RWPE2 (cell line): ENCODE results near the gene FCHSD2.

ENCODE experiments used
- ATAC-seq: fragments of 200-7000 bp; cut with Tn5 transposase; 3 replicates; pipeline ENCODE4 v1.9.1; 2021; ENCODE audit warnings: low read depth
- DNase-seq: peaks from one replicate; pipeline ENCODE4 v3.0.0-alpha.2; 2020; ENCODE audit warnings: low spot score
- H3K27ac ChIP-seq: fragments of 450-650 bp; 2 replicates; pipeline ENCODE4 v1.5.1; 2017; ENCODE audit warnings: mild to moderate bottlenecking; ENCODE audit not compliant: poor library complexity, severe bottlenecking
- H3K27me3 ChIP-seq: fragments of 250-450 bp; sonication (Bioruptor Pico); 2 replicates; pipeline ENCODE4 v1.5.1; 2021; ENCODE audit warnings: mild to moderate bottlenecking, moderate library complexity; ENCODE audit not compliant: insufficient read depth, poor library complexity, severe bottlenecking
- H3K36me3 ChIP-seq: fragments of 250-450 bp; sonication (Bioruptor Pico); 2 replicates; pipeline ENCODE4 v1.5.1; 2020; ENCODE audit warnings: low read depth, mild to moderate bottlenecking, moderate library complexity
- H3K4me1 ChIP-seq: fragments of 250-450 bp; sonication (Bioruptor Pico); 2 replicates; pipeline ENCODE4 v1.5.1; 2021; ENCODE audit warnings: mild to moderate bottlenecking, moderate library complexity; ENCODE audit not compliant: insufficient read depth, poor library complexity, severe bottlenecking
- H3K4me3 ChIP-seq: fragments of 250-450 bp; sonication (Bioruptor Pico); 2 replicates; pipeline ENCODE4 v1.5.1; 2021; ENCODE audit warnings: mild to moderate bottlenecking, moderate library complexity; ENCODE audit not compliant: severe bottlenecking
- H3K9me3 ChIP-seq: fragments of 250-450 bp; sonication (Bioruptor Pico); 2 replicates; pipeline ENCODE4 v1.5.1; 2021; ENCODE audit warnings: mild to moderate bottlenecking, moderate library complexity; ENCODE audit not compliant: severe bottlenecking
- TF ChIP-seq, protein P1 (sequence below): fragments of 450-650 bp; IDR thresholded peaks from one replicate; pipeline ENCODE4 v1.5.1; 2017; ENCODE audit warnings: mild to moderate bottlenecking, moderate library complexity; ENCODE audit not compliant: poor library complexity, severe bottlenecking

Gene FCHSD2

DNA sequence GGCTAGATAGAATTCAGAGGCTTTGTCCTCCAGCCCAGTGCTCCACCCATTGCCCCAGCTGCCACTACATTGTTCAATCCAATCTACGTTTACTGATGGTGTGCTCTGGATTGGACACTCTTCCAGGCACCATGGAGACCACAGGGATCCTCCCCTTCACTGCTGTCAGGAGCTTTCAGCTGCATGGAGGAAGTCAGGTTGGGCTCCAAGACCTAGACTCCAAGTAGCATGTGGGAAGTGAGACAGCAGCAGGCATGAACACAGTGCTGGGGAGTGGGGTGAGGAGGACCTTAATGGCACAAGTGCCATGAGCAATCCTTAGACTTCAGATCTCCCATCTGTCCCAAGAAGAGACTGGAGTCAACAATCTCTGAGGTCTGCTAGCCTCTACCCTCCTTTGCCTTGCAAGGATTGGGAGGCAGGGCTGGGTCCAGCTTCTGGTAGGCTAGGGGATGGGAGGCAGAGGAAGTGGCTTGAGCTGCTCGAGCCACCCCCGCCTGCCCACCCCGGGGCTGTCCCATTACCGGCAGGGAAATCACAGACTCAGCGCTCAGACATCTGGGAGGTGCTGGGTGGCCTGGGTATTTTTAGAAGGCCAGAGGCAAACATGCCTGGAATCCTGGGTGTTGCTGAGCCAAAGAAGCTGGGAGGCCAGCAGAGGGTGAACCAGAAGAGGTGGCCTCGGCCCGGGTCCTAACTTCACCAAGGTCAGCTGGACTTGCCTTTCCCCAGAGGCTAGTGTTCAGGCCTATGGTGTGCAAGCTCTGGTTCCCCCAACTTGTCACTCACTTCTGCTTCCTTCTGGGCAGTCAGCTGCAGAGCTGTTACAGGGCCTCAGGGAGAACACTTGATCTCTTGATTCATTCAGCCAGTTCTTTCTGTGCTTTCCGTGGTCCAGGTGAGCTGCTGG, 15.2 kb upstream of the FCHSD2 start:
- DNase-seq (no peak), ATAC-seq (no peak)
- Histone ChIP-seq H3K4me1 (no peaks in the 10 kb centered on the region), H3K27ac (no peak overlapping the region), H3K36me3 (no peaks in the 10 kb centered on the region), H3K9me3 (no peaks in the 10 kb centered on the region), H3K27me3 (no peaks in the 10 kb centered on the region), H3K4me3 (no peak overlapping the region)
- TF ChIP-seq, protein P1, sequence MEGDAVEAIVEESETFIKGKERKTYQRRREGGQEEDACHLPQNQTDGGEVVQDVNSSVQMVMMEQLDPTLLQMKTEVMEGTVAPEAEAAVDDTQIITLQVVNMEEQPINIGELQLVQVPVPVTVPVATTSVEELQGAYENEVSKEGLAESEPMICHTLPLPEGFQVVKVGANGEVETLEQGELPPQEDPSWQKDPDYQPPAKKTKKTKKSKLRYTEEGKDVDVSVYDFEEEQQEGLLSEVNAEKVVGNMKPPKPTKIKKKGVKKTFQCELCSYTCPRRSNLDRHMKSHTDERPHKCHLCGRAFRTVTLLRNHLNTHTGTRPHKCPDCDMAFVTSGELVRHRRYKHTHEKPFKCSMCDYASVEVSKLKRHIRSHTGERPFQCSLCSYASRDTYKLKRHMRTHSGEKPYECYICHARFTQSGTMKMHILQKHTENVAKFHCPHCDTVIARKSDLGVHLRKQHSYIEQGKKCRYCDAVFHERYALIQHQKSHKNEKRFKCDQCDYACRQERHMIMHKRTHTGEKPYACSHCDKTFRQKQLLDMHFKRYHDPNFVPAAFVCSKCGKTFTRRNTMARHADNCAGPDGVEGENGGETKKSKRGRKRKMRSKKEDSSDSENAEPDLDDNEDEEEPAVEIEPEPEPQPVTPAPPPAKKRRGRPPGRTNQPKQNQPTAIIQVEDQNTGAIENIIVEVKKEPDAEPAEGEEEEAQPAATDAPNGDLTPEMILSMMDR: no peak

DNA sequence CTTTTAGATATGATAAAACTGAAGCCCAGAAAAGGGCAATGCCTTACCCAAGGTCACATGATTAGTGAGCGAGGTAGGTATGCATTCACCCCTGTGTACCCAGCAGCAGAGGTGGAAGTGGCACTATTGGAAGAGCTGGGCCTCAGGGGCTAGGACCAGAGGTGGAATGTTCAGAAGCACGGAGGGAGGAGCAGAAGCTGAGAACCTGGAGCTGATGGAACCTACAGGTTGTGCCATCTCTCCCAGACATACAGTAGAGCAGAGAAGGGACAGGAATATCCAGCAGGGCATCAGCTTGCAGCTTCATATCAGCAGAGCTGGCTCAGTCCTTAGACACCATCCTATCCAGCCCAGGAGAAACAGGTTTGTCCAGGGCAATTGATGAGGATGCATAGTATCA, 14.6 kb upstream of the FCHSD2 start:
- Histone ChIP-seq H3K27ac (no peak overlapping the region), H3K4me3 (no peak overlapping the region), H3K9me3 (no peaks in the 10 kb centered on the region), H3K36me3 (no peaks in the 10 kb centered on the region), H3K4me1 (no peaks in the 10 kb centered on the region), H3K27me3 (no peaks in the 10 kb centered on the region)
- DNase-seq: no peak
- ATAC-seq: no peak
- TF ChIP-seq, protein P1: no peak

DNA sequence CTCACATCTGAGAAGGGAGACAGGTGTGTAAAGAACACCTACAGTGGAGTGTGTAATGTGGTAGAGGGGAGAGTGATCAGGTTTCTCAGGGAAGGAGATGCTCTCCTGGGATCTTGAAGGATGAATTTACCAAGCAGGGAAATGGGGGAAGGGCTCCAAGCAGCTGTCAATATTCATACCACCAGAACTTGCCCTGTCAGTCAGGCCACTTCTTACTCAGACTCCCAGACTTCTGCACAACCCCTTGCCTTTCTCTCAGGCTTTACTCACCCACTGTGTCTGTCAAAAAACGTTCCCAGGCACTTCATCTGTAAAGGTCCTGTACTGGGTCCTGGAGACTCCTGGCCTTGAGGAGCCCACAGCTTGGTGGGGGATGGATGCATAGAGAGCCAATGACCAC, 14.0 kb upstream of the FCHSD2 start:
- ATAC-seq (no peak), DNase-seq (no peak)
- no peak overlapping the region for H3K4me3 ChIP-seq
- no peaks in the 10 kb centered on the region for H3K4me1 ChIP-seq
- no peaks in the 10 kb centered on the region for H3K9me3 ChIP-seq
- TF ChIP-seq, protein P1: no peak
- H3K36me3 ChIP-seq: no peaks in the 10 kb centered on the region
- H3K27ac ChIP-seq: no peak overlapping the region
- H3K27me3 ChIP-seq: no peaks in the 10 kb centered on the region

DNA sequence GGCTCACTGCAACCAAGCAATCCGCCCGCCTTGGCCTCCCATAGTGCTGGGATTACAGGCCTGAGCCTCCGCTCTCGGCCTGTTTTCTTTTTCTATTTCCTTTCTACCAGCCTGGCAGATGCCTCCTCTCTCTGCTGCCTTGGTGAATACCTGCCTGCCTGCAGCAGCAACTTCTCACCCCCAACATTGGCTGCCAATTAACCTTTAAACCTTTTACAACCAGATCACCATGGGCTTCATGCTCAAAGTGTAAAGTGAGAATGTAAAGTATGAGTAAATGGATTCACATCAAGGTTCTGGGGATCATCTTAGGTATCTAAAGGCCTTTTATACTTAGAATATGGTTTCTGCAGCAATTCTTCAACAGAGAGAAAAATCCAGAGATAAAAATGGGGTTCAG, 13.0 kb upstream of the FCHSD2 start:
- no peak overlapping the region for H3K4me3 ChIP-seq
- no peaks in the 10 kb centered on the region for H3K4me1 ChIP-seq
- H3K36me3 ChIP-seq: no peaks in the 10 kb centered on the region
- no peak overlapping the region for H3K27ac ChIP-seq
- no peaks in the 10 kb centered on the region for H3K27me3 ChIP-seq
- H3K9me3 ChIP-seq: no peaks in the 10 kb centered on the region
- TF ChIP-seq, protein P1: no peak
- no peak for DNase-seq
- no peak for ATAC-seq

DNA sequence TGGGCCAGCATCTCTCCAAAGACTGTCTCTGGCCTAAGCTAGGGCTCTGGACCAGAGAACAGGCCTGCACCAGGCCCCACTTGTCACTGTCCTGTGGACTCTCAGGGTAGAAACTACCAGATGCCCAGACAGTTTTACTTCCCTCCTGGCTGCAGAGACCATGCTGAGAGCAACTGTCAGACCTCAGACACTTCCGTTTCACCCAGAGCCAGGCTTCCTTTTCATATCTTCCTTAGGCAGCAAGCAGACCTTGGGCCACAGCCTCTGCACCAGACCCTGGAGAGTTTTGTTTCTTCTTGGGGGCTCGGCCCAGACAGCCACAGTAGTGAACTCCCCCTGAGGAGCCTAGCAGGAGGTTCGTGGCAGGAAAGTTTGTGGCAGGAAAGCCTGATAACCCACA, 12.1 kb upstream of the FCHSD2 start:
- H3K27ac ChIP-seq: no peak overlapping the region
- no peak overlapping the region for H3K4me3 ChIP-seq
- H3K9me3 ChIP-seq: no peaks in the 10 kb centered on the region
- H3K36me3 ChIP-seq: no peaks in the 10 kb centered on the region
- H3K4me1 ChIP-seq: no peaks in the 10 kb centered on the region
- ATAC-seq (no peak), DNase-seq (no peak)
- TF ChIP-seq, protein P1: no peak
- no peaks in the 10 kb centered on the region for H3K27me3 ChIP-seq
